ENCODE results near the gene PLCH1.

DNA sequence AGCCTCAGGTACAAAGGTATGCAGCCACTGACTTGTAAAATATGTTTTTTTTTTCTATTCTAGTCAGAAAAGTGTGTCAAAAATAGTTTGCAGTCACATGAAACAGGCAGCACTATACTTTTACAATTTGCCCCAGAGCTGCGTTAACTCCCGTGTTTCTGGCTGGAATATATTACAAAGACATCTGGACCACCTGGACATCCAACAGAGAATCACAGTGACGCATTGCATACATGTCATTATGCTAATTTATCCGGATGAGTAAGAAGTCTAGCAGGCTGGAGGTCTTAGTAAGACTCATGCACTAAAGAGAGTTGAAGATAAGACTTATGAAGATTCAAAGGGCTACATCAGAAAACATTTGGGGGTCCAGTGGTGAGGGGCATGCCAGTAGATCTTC is 412.2 kb downstream of the PLCH1 start:
- TF ChIP-seq, protein P1, sequence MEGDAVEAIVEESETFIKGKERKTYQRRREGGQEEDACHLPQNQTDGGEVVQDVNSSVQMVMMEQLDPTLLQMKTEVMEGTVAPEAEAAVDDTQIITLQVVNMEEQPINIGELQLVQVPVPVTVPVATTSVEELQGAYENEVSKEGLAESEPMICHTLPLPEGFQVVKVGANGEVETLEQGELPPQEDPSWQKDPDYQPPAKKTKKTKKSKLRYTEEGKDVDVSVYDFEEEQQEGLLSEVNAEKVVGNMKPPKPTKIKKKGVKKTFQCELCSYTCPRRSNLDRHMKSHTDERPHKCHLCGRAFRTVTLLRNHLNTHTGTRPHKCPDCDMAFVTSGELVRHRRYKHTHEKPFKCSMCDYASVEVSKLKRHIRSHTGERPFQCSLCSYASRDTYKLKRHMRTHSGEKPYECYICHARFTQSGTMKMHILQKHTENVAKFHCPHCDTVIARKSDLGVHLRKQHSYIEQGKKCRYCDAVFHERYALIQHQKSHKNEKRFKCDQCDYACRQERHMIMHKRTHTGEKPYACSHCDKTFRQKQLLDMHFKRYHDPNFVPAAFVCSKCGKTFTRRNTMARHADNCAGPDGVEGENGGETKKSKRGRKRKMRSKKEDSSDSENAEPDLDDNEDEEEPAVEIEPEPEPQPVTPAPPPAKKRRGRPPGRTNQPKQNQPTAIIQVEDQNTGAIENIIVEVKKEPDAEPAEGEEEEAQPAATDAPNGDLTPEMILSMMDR (conservative IDR thresholded peaks at IDR 0.05; ENCODE audit: low read depth, low read length) = no peak
- no peak for TF ChIP-seq EZH2 (IDR thresholded peaks at IDR 0.05; ENCODE audit: low read length, unreplicated experiment)
- no peak for TF ChIP-seq EZH2phosphoT487 (IDR thresholded peaks at IDR 0.05; ENCODE audit: borderline replicate concordance, low read length)
